IPS DF 6.9 (cell line): ENCODE measurements around the gene PLPP6.
"Not testable (repeated sequence)": the region's sequence is repeated elsewhere in the genome, so short reads cannot be mapped to it uniquely, and the experiment has no call there.

Experiments used
- DNase-seq: peaks from one replicate; pipeline ENCODE4 v3.0.0-alpha.2; 2013; ENCODE audit warnings: low read depth, low spot score
- H3K27ac ChIP-seq: one replicate; pipeline ENCODE4 v1.5.1; 2013; ENCODE audit warnings: low read length, control low read depth
- H3K27me3 ChIP-seq: 2 replicates; pipeline ENCODE4 v1.6.1; 2013; ENCODE audit warnings: mild to moderate bottlenecking, low read length; ENCODE audit not compliant: control insufficient read depth, insufficient read depth
- H3K36me3 ChIP-seq: 2 replicates; pipeline ENCODE4 v1.6.1; 2013; ENCODE audit warnings: low read length; ENCODE audit not compliant: control insufficient read depth, insufficient read depth
- H3K4me1 ChIP-seq: 2 replicates; pipeline ENCODE4 v1.6.1; 2013; ENCODE audit warnings: low read length; ENCODE audit not compliant: control insufficient read depth, insufficient read depth
- H3K4me3 ChIP-seq: 2 replicates; pipeline ENCODE4 v1.5.1; 2013; ENCODE audit warnings: mild to moderate bottlenecking, low read length
- H3K9me3 ChIP-seq: 2 replicates; pipeline ENCODE4 v1.6.1; 2013; ENCODE audit warnings: low read length, inconsistent platforms; ENCODE audit not compliant: control insufficient read depth, insufficient read depth
- WGBS: extraction: QIAGEN DNeasy Blood & Tissue Kit; methylation state at CpG from one replicate; pipeline ENCODE4 v1.1.7; 2013; ENCODE audit warnings: mixed read lengths, missing lambda C conversion rate; ENCODE audit not compliant: insufficient read length, insufficient coverage; 5-methylcytosine and 5-hydroxymethylcytosine counted together

Gene PLPP6

DNA sequence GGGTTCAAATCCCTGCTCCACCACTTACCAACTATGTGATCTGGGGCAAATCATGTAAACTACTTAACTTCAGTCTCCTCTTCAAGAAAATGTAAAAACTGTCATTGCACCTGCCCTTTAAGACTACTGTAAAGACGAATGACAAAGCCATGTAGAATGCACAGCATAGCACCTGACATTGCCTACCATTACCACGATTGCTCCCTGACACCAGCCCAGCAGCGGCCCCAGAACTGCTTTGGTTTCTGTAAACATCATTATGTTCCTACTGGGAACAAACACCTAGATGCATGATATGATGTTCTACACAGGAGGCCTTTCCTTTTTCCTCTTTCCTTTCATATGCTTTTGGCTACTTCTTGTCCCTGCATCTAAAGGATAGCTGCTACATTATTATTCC lies 23.1 kb upstream of the PLPP6 start:
- DNase-seq = no peak
- Histone ChIP-seq H3K4me1 (no peaks in the 10 kb centered on the region), H3K9me3 (no peaks in the 10 kb centered on the region), H3K4me3 (no peak overlapping the region), H3K27me3 (no peaks in the 10 kb centered on the region), H3K27ac (no peak overlapping the region), H3K36me3 (no peaks in the 10 kb centered on the region)
- no CpG with 5 or more reads among the region's 3 CpGs for WGBS

GRCh38 chr9:4639420-4639819 lies 22.7 kb upstream of the PLPP6 start:
- Histone ChIP-seq H3K4me1 (no peaks in the 10 kb centered on the region), H3K9me3 (no peaks in the 10 kb centered on the region), H3K27ac (no peak overlapping the region), H3K4me3 (no peak overlapping the region), H3K36me3 (no peaks in the 10 kb centered on the region), H3K27me3 (no peaks in the 10 kb centered on the region)
- no CpG with 5 or more reads among the region's 2 CpGs for WGBS
- DNase-seq = no peak

DNA sequence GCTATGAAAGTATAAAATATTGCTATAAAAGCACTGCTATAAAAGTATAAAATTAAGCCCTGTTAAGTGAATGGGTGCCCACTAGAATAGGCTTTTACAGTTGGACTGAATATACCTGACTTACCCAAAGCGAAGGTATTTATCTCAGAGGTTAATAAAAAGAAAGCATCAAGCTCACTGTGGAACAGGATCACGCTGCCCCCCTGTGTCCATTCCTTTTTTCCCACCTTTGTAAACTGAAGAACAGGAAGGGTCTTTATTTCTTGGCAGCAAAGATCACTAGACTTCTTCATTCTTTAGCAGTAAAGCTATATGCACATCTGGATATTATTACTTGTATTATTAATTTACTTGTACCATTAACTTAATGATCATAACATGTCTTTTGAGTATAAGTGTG lies 22.1 kb upstream of the PLPP6 start:
- DNase-seq = no peak
- Histone ChIP-seq H3K27ac (no peak overlapping the region), H3K36me3 (no peaks in the 10 kb centered on the region), H3K9me3 (no peaks in the 10 kb centered on the region), H3K27me3 (no peaks in the 10 kb centered on the region), H3K4me3 (no peak overlapping the region), H3K4me1 (no peaks in the 10 kb centered on the region)
- WGBS = no CpG with 5 or more reads among the region's 2 CpGs

DNA sequence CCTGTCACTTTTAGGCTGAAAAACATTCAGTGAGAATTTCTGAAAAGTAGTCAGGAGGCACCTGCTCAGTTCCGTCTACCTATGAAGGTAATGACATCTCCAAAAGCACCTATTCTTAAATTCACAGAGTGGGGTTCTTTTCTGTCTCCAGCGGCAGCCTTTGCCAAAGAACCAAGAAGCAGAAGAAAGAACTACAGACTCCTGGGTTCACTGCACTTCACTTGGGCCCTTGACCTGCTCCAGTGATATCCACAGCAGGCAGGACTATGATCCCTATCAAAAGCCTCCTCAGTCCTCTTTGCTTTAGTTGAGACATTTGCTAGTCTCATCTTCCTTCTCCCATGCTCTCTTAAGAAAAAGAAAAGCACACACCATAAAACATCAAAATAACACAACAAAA lies 19.7 kb upstream of the PLPP6 start:
- Histone ChIP-seq H3K4me1 (no peaks in the 10 kb centered on the region), H3K27me3 (no peaks in the 10 kb centered on the region), H3K4me3 (no peak overlapping the region), H3K36me3 (no peaks in the 10 kb centered on the region), H3K27ac (no peak overlapping the region), H3K9me3 (no peaks in the 10 kb centered on the region)
- no CpG with 5 or more reads among the region's 2 CpGs for WGBS
- no peak for DNase-seq

DNA sequence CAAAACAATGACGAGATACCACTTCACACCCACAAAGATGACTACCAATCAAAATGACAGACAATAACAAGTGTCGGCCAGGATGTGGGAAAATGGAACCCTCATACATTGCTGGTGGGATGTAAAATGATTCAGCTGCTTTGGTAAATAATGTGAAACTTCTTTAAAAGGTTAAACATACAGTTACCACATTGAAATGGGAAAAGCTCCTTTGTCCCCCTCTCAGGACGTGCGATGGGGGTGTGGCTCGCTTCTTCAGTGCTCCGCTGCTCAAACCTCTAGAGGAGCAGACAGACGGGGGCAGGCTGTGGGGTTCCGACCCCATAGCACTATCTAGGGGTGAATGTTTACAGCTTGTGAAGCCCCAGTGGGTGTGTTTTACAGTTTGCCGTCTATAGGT lies 8.0 kb upstream of the PLPP6 start:
- Histone ChIP-seq H3K27me3 (no peaks in the 10 kb centered on the region), H3K36me3 (no peaks in the 10 kb centered on the region), H3K27ac (no peak overlapping the region), H3K4me3 (no peak overlapping the region), H3K4me1 (no peaks in the 10 kb centered on the region), H3K9me3 (no peaks in the 10 kb centered on the region)
- no peak for DNase-seq
- no CpG with 5 or more reads among the region's 9 CpGs for WGBS

DNA sequence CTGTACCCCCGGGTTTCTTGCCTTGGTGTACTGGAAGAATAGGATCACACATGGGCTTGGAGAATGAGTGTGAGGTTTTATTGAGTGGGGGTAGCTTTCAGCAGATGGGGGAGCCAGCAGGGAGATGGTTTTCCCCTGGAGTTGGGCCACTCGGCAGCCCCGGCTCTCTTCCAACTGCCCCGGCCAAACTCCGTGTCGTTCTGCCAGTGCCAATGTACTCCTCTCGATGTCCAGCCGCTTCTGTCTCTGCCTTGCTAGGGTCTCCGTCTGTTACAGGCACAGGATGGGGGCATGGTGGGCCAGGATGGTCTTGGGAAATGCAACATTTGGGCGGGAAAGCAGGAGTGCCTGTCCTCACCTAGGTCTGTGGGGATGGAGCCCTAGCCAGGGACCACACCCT lies 7.6 kb upstream of the PLPP6 start:
- Histone ChIP-seq H3K4me1 (no peaks in the 10 kb centered on the region), H3K27me3 (no peaks in the 10 kb centered on the region), H3K27ac (no peak overlapping the region), H3K4me3 (no peak overlapping the region), H3K9me3 (no peaks in the 10 kb centered on the region), H3K36me3 (no peaks in the 10 kb centered on the region)
- DNase-seq = no peak
- no CpG with 5 or more reads among the region's 10 CpGs for WGBS

DNA sequence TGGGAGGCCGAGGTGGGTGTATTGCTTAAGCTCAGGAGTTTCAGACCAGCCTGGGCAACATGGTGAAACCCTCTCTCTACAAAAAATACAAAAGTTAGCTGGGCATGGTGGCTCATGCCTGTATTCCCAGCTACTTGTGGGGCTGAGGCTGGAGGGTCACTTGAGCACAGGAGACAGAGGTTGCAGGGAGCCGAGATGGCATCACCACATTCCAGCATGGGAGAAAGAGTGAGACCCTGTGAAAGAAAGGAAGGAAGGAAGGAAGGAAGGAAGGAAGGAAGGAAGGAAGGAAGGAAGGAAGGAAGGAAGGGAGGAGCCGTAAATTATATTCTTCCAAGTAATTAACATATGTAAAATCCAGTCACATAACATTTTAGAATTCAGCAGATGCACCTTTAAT lies 5.9 kb upstream of the PLPP6 start:
- WGBS = no CpG with 5 or more reads among the region's 3 CpGs
- H3K4me3 ChIP-seq, DNase-seq, H3K4me1 ChIP-seq, H3K27me3 ChIP-seq, H3K27ac ChIP-seq, H3K36me3 ChIP-seq, H3K9me3 ChIP-seq: not testable (repeated sequence)

GRCh38 chr9:4656621-4657020 lies 5.5 kb upstream of the PLPP6 start:
- Histone ChIP-seq H3K36me3 (no peaks in the 10 kb centered on the region), H3K4me3 (no peak overlapping the region), H3K9me3 (no peaks in the 10 kb centered on the region), H3K27me3 (no peaks in the 10 kb centered on the region), H3K27ac (no peak overlapping the region), H3K4me1 (no peaks in the 10 kb centered on the region)
- DNase-seq = no peak
- WGBS = no CpG with 5 or more reads among the region's 3 CpGs

DNA sequence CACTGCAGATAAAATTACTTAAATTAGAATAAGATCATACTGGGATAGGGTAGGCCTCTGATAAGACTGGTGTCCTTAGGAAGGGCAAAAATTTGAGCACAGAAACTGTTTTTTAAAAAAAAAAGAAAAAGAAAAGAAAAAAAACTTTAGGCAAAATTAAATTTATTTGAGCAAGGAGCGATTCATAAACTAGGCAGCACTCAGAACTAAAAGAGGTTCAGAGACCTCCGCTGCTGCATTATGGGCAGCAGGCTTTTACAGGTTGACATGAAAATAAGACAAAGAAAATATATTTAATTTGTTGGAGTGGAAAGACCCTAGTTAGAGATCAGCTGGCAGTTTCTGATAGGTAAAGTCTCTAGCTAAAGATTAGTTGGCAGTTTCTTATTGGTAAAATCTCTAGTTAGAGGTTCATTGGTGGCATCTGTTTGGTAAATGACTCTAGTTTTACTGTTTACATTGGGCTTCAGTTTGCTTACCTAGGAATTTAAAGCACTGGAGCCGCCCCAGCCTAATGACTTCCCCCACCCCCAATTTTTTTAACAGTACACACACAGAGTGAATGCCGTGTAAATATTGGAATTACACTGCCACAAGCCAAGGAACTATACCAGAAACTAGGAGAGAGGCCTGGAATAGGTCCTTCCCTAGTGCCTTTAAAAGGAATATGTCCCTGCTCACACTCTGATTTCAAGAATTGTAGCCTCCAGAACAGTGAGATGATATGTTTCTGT lies 4.5 kb upstream of the PLPP6 start:
- WGBS = no CpG with 5 or more reads among the region's 4 CpGs
- H3K9me3 ChIP-seq = no peaks in the 10 kb centered on the region
- no peak overlapping the region for H3K4me3 ChIP-seq
- no peak overlapping the region for H3K27ac ChIP-seq
- DNase-seq = no peak
- H3K27me3 ChIP-seq = no peaks in the 10 kb centered on the region
- no peaks in the 10 kb centered on the region for H3K4me1 ChIP-seq
- H3K36me3 ChIP-seq = no peaks in the 10 kb centered on the region

GRCh38 chr9:4660665-4661064 lies 1.4 kb upstream of the PLPP6 start:
- not testable (repeated sequence) for DNase-seq, H3K4me1 ChIP-seq, H3K9me3 ChIP-seq, H3K36me3 ChIP-seq, H3K27me3 ChIP-seq, H3K4me3 ChIP-seq, H3K27ac ChIP-seq
- WGBS = no CpG with 5 or more reads among the region's 5 CpGs

- Histone ChIP-seq H3K27me3 (no peaks in the 10 kb centered on the region), H3K9me3 (no peaks in the 10 kb centered on the region), H3K36me3 (no peaks in the 10 kb centered on the region), H3K27ac (no peak overlapping the region), H3K4me3 (no peak overlapping the region), H3K4me1 (peaks cover 3% of the 10 kb centered on the region; the same call in 1 of the 2 replicates)
- WGBS = no CpG with 5 or more reads among the region's 1 CpG
- DNase-seq = no peak
Observed at GRCh38 chr9:4661165-4661564, 929 bp upstream of the PLPP6 start.
